Effector memory CD4-positive, alpha-beta T cell (primary cell): Measurements from ENCODE around the gene SCO2.
A peak's percentile ranks its signal among the peaks of the same experiment; 100 is the strongest.

Experiments used
- DNase-seq, 3 donors: peaks; one replicate each; pipeline ENCODE4 v3.0.0-alpha.2; 2020
- H3K27ac ChIP-seq: 2 replicates; pipeline ENCODE4 v1.7.0; 2013; ENCODE audit warnings: mild to moderate bottlenecking, low read length, moderate library complexity; ENCODE audit not compliant: insufficient read depth, poor library complexity, severe bottlenecking
- H3K27me3 ChIP-seq: replicated peaks from 2 replicates; pipeline ENCODE4 v1.7.0; 2013; ENCODE audit warnings: mild to moderate bottlenecking, low read length; ENCODE audit not compliant: insufficient read depth, control insufficient read depth, poor library complexity, severe bottlenecking
- H3K36me3 ChIP-seq: 2 replicates; pipeline ENCODE4 v1.7.0; 2013; ENCODE audit warnings: mild to moderate bottlenecking, low read length, moderate library complexity; ENCODE audit not compliant: control insufficient read depth, insufficient read depth
- H3K4me1 ChIP-seq: 2 replicates; pipeline ENCODE4 v1.7.0; 2013; ENCODE audit warnings: low read length, mild to moderate bottlenecking; ENCODE audit not compliant: control insufficient read depth, insufficient read depth, poor library complexity, severe bottlenecking
- H3K4me3 ChIP-seq: 2 replicates; pipeline ENCODE4 v1.7.0; 2013; ENCODE audit warnings: low read length, low read depth, mild to moderate bottlenecking; ENCODE audit not compliant: insufficient read depth, poor library complexity, severe bottlenecking
- H3K9me3 ChIP-seq: 2 replicates; pipeline ENCODE4 v1.7.0; 2013; ENCODE audit warnings: mild to moderate bottlenecking, low read length, moderate library complexity; ENCODE audit not compliant: control insufficient read depth

Gene SCO2

GRCh38 chr22:50476868-50477267 lies 48.5 kb downstream of the SCO2 start:
- Histone ChIP-seq H3K27ac (no peak overlapping the region), H3K36me3 (no peaks in the 10 kb centered on the region), H3K4me1 (peaks cover 33% of the 10 kb centered on the region), H3K4me3 (no peak overlapping the region), H3K9me3 (no peaks in the 10 kb centered on the region), H3K27me3 (no peaks in the 10 kb centered on the region)
- DNase-seq, result no peak

GRCh38 chr22:50475652-50476002 lies 49.8 kb downstream of the SCO2 start:
- H3K9me3 ChIP-seq, result no peaks in the 10 kb centered on the region
- DNase-seq, result no peak
- H3K4me1 ChIP-seq, result peaks cover 38% of the 10 kb centered on the region
- no peaks in the 10 kb centered on the region for H3K27me3 ChIP-seq
- peak overlapping the region; percentile 76 for H3K27ac ChIP-seq
- H3K4me3 ChIP-seq, result peak overlapping the region; percentile 83
- no peaks in the 10 kb centered on the region for H3K36me3 ChIP-seq

GRCh38 chr22:50474710-50475651 lies 50.4 kb downstream of the SCO2 start, which contains the start of gene SBF1:
Gene SBF1 (minus strand): TSS chr22:50475035. CDS start chr22:50474840, 195 bp downstream.
- Histone ChIP-seq H3K27ac (peak within 1 kb of the TSS; percentile 76), H3K4me1 (peaks cover 44% of the 10 kb centered on the region), H3K36me3 (no peaks in the 10 kb centered on the region), H3K4me3 (peak within 1 kb of the TSS; percentile 83), H3K9me3 (no peaks in the 10 kb centered on the region), H3K27me3 (no peaks in the 10 kb centered on the region)
- DNase-seq, result peak; percentile 78 to 84 (median 78)

- no peaks in the 10 kb centered on the region for H3K36me3 ChIP-seq
- H3K27me3 ChIP-seq, result no peaks in the 10 kb centered on the region
- peak overlapping the region; percentile 83 for H3K4me3 ChIP-seq
- no peaks in the 10 kb centered on the region for H3K9me3 ChIP-seq
- peak overlapping the region; percentile 76 for H3K27ac ChIP-seq
- no peak for DNase-seq
- peaks cover 50% of the 10 kb centered on the region for H3K4me1 ChIP-seq
These were observed 51.3 kb downstream of the SCO2 start for GRCh38 chr22:50473855-50474671.
